Transverse colon (tissue), 3 donors: Measurements from ENCODE around the gene AREL1.

Experiments used
- EP300 ChIP-seq: sonication (generic); formaldehyde crosslinking; IDR thresholded peaks from one replicate; pipeline ENCODE4 v1.6.1; 2017; ENCODE audit warnings: antibody characterized with exemption, low read depth
- POLR2A ChIP-seq: fragments of 450-650 bp; IDR thresholded peaks from one replicate; pipeline ENCODE4 v1.6.1; 2016; ENCODE audit warnings: antibody characterized with exemption, mild to moderate bottlenecking, moderate library complexity
- TF ChIP-seq, protein P1 (sequence below), 5 experiments: fragments of 200-600 bp in 3 of 5; fragments of 450-650 bp in 2 of 5; sonication (generic) in 3 of 5; IDR thresholded peaks; 1 replicate in 2 of 5; 2 replicates in 3 of 5; pipeline ENCODE4 v1.5.1; 2016 to 2017; ENCODE audit warnings: antibody characterized with exemption in 5 of 5, inconsistent platforms in 3 of 5, mild to moderate bottlenecking in 2 of 5, moderate library complexity in 1 of 5

DNA sequence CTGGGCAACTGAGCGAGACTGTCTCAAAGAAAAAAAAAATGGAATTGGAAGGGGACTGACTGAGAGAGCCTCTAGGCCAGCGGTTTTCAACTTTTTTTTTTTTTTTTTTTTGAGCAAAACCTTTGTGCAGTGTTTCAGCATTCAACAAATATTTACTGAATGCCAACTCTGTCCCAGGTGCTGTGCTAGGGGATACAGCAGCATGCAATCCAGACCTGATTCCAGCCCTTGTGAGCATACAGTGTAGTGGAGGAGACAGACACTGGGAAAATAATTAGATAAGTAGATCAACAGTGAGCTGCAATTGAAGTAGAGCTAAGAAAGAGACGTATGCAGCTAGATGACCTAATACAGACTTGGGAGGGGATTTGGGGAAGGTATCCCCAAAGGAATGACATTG is 77.0 kb downstream of the AREL1 start:
- TF ChIP-seq POLR2A (no peak), EP300 (no peak)
- TF ChIP-seq, protein P1, sequence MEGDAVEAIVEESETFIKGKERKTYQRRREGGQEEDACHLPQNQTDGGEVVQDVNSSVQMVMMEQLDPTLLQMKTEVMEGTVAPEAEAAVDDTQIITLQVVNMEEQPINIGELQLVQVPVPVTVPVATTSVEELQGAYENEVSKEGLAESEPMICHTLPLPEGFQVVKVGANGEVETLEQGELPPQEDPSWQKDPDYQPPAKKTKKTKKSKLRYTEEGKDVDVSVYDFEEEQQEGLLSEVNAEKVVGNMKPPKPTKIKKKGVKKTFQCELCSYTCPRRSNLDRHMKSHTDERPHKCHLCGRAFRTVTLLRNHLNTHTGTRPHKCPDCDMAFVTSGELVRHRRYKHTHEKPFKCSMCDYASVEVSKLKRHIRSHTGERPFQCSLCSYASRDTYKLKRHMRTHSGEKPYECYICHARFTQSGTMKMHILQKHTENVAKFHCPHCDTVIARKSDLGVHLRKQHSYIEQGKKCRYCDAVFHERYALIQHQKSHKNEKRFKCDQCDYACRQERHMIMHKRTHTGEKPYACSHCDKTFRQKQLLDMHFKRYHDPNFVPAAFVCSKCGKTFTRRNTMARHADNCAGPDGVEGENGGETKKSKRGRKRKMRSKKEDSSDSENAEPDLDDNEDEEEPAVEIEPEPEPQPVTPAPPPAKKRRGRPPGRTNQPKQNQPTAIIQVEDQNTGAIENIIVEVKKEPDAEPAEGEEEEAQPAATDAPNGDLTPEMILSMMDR (IDR thresholded peaks at IDR 0.05), result no peak
